Smooth muscle cell (in vitro differentiated cells): ENCODE measurements around the gene P2RX1. TPM values are rescaled to one million over a fixed set of nuclear protein-coding genes. Genes with fewer than 3 reads are reported as not detected.

ENCODE experiments used
- DNase-seq: peaks from one replicate; lab custom pipeline; 2025; ENCODE audit not compliant: unreplicated experiment; lab: John Stamatoyannopoulos, UW
- H2AFZ ChIP-seq: fragments of 200-600 bp; sonication (generic); 2 replicates; pipeline ENCODE4 v1.6.0; 2016; ENCODE audit warnings: antibody characterized with exemption, low read depth, mild to moderate bottlenecking
- H3F3A ChIP-seq: fragments of 200-600 bp; sonication (generic); 2 replicates; pipeline ENCODE4 v1.6.0; 2017; ENCODE audit warnings: antibody characterized with exemption, low read depth
- H3K27ac ChIP-seq: fragments of 200-600 bp; sonication (generic); 2 replicates; pipeline ENCODE4 v1.5.1; 2016; ENCODE audit warnings: low read depth, mild to moderate bottlenecking
- H3K27me3 ChIP-seq: fragments of 200-600 bp; sonication (generic); 2 replicates; pipeline ENCODE4 v1.6.1; 2016; ENCODE audit warnings: low read depth, mild to moderate bottlenecking
- H3K36me3 ChIP-seq: fragments of 200-600 bp; sonication (generic); 2 replicates; pipeline ENCODE4 v1.5.1; 2016; ENCODE audit warnings: low read depth
- H3K4me1 ChIP-seq: fragments of 200-600 bp; sonication (generic); 2 replicates; pipeline ENCODE4 v1.5.1; 2016; ENCODE audit warnings: low read depth
- H3K4me2 ChIP-seq: fragments of 200-600 bp; sonication (generic); 2 replicates; pipeline ENCODE4 v1.6.0; 2016; ENCODE audit warnings: mild to moderate bottlenecking
- H3K4me3 ChIP-seq: fragments of 200-600 bp; sonication (generic); 2 replicates; pipeline ENCODE4 v1.5.1; 2016; ENCODE audit warnings: mild to moderate bottlenecking
- H3K79me2 ChIP-seq: fragments of 200-600 bp; sonication (generic); 2 replicates; pipeline ENCODE4 v1.6.0; 2016; ENCODE audit warnings: low read depth, mild to moderate bottlenecking
- H3K9ac ChIP-seq: fragments of 200-600 bp; sonication (generic); 2 replicates; pipeline ENCODE4 v1.6.0; 2016; ENCODE audit warnings: low read depth
- H3K9me3 ChIP-seq: fragments of 200-600 bp; sonication (generic); replicated peaks from 2 replicates; pipeline ENCODE4 v1.5.1; 2016; ENCODE audit warnings: low read depth
- H4K20me1 ChIP-seq: fragments of 200-600 bp; sonication (generic); 2 replicates; pipeline ENCODE4 v1.6.0; 2016; ENCODE audit warnings: low read depth
- whole genome bisulfite sequencing: methylation state at CpG from one replicate; pipeline ENCODE4 v1.1.7; 2016; ENCODE audit warnings: low lambda C conversion rate; 5-methylcytosine and 5-hydroxymethylcytosine counted together
- polyA plus RNA-seq: library from polyadenylated mRNA; unstranded; fragments of >200 nt; fragmentation: Nextera tagmentation; extraction: Ambion mirVana; gene quantifications from 2 replicates; pipeline ENCODE4 v1.2.1, GENCODE V29; 2016
- total RNA-seq: library from RNA; depleted of rRNA; stranded (reverse); fragments of >200 nt; gene quantifications from 2 replicates; pipeline ENCODE4 v1.2.3, GENCODE V29; 2014
- TF ChIP-seq, protein P1 (sequence below): fragments of 200-600 bp; sonication (generic); IDR thresholded peaks from 2 replicates; pipeline ENCODE4 v1.5.1; 2017; ENCODE audit warnings: borderline replicate concordance, mild to moderate bottlenecking, antibody characterized with exemption; ENCODE audit not compliant: insufficient read depth, poor library complexity, severe bottlenecking

P2RX1 gene
- total and polyA plus RNA-seq, 2 experiments from 2014 or later, result 1.3 to 3.2 TPM

DNA sequence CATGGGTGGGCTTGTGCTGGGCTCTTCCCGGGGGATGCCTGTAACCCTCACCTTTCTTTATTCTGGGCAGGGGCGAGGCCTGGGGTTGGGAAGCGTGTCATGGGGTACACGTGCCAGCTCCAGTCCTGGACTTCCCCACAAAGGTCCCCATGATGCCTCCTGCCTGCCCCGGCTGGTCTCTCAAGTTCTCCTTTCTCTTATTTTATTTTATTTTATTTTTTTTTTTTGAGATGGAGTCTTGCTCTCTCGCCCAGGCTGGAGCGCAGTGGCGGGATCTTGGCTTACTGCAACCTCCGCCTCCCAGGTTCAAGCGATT, 39.4 kb upstream of the P2RX1 start:
- Histone ChIP-seq H3F3A (no peaks in the 10 kb centered on the region), H3K9ac (no peak overlapping the region), H3K4me2 (no peak overlapping the region), H4K20me1 (no peaks in the 10 kb centered on the region), H3K9me3 (no peaks in the 10 kb centered on the region), H2AFZ (no peak overlapping the region), H3K27me3 (no peaks in the 10 kb centered on the region), H3K4me1 (no peaks in the 10 kb centered on the region), H3K4me3 (no peak overlapping the region), H3K36me3 (no peaks in the 10 kb centered on the region), H3K27ac (no peak overlapping the region), H3K79me2 (no peaks in the 10 kb centered on the region)
- TF ChIP-seq, protein P1, sequence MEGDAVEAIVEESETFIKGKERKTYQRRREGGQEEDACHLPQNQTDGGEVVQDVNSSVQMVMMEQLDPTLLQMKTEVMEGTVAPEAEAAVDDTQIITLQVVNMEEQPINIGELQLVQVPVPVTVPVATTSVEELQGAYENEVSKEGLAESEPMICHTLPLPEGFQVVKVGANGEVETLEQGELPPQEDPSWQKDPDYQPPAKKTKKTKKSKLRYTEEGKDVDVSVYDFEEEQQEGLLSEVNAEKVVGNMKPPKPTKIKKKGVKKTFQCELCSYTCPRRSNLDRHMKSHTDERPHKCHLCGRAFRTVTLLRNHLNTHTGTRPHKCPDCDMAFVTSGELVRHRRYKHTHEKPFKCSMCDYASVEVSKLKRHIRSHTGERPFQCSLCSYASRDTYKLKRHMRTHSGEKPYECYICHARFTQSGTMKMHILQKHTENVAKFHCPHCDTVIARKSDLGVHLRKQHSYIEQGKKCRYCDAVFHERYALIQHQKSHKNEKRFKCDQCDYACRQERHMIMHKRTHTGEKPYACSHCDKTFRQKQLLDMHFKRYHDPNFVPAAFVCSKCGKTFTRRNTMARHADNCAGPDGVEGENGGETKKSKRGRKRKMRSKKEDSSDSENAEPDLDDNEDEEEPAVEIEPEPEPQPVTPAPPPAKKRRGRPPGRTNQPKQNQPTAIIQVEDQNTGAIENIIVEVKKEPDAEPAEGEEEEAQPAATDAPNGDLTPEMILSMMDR, result no peak
- no peak for DNase-seq
- WGBS, result 94% methylated on average over 10 of the region's 10 CpGs

DNA sequence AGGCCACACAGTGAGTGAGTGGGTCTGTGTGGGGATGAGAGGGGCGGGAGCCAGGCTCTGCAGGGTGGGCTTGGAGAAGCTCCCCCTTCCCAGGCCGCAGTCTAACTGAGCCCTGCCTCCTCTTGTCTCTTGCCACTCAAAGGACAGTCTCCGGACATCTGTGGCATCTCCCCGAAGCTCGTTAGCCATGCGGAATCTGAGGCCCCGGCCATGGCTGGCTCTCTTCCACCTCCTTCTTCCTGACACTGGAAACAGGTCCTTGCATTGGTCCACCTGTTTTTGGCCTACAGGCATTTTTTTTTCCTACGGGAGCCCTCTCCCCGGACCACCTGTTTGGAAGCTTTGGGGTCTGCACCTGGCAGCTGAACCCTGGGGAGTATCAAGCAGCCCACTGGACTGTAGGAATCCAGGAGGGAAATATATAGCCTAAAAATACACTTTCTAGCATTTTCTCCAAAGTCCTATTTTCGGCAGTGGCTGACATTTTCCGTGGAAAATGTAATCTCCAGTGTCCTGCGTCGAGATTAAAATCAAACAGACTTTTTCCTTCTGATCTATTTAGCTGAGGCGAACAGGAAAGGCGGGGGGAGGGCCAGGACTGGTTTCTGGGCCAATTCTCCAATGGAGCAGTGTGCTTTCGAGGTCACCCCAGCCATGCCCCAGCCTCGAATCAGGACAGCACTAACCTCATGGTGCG, 38.9 kb upstream of the P2RX1 start:
- TF ChIP-seq, protein P1, result no peak
- 81% methylated on average over 17 of the region's 18 CpGs for WGBS
- no peak overlapping the region for H3K4me2 ChIP-seq

DNA sequence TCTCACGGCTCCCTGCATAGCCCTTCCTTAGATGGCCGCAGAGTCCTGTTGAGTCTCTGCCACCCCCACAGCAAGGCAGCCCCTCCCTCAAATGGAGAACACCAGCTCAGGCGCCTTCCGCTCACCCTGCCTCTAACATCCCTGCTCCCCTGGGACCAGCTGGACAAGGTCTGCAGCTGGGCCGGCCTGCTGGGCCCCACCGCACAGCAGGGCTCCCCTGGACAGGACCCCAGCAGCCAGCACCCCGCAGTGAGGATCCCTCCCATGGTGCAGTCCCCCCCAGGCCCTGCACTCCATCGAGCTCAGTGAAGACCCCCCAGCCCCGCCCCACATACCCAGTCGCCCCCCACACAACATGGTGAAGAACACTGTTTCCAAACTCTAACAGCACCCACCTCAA, 37.8 kb upstream of the P2RX1 start:
- DNase-seq, result no peak
- Histone ChIP-seq H3K9ac (no peak overlapping the region), H3K79me2 (no peaks in the 10 kb centered on the region), H3F3A (no peaks in the 10 kb centered on the region), H3K4me2 (no peak overlapping the region), H4K20me1 (no peaks in the 10 kb centered on the region), H3K4me1 (no peaks in the 10 kb centered on the region), H3K27ac (no peak overlapping the region), H3K4me3 (no peak overlapping the region), H3K36me3 (no peaks in the 10 kb centered on the region), H3K9me3 (no peaks in the 10 kb centered on the region), H2AFZ (no peak overlapping the region), H3K27me3 (no peaks in the 10 kb centered on the region)
- TF ChIP-seq, protein P1, result no peak
- WGBS, result 91% methylated on average over 10 of the region's 10 CpGs

More for the DNA sequence above, 38.9 kb upstream of the P2RX1 start:
- no peaks in the 10 kb centered on the region for H4K20me1 ChIP-seq
- no peak overlapping the region for H3K9ac ChIP-seq
- H3K27me3 ChIP-seq, result no peaks in the 10 kb centered on the region
- no peaks in the 10 kb centered on the region for H3K4me1 ChIP-seq
- no peak overlapping the region for H3K27ac ChIP-seq
- DNase-seq, result no peak
- H2AFZ ChIP-seq, result no peak overlapping the region
- no peak overlapping the region for H3K4me3 ChIP-seq
- no peaks in the 10 kb centered on the region for H3K79me2 ChIP-seq
- H3K36me3 ChIP-seq, result no peaks in the 10 kb centered on the region
- H3K9me3 ChIP-seq, result no peaks in the 10 kb centered on the region
- no peaks in the 10 kb centered on the region for H3F3A ChIP-seq

DNA sequence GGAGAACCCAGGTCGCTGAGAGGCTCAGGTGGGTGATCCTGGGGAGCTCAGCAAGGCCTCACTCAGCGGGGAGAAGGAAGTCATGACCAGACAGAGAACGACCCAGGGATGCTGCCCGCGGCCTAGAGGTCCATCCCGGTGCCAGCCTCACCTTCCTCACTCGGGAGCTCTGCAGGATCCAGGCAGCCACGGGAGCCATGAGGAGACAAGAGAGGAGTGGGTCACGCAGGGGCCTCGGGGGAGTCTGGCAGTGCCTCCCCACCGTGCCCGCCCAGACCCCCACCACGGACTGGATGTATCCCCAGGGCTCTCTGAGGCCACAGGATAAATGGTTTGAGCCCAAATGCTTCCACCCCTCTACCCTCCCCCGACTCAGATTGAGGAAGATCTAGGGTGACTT, 37.3 kb upstream of the P2RX1 start:
- Histone ChIP-seq H4K20me1 (no peaks in the 10 kb centered on the region), H3K36me3 (no peaks in the 10 kb centered on the region), H3K9ac (no peak overlapping the region), H3K4me3 (no peak overlapping the region), H2AFZ (no peak overlapping the region), H3K4me1 (no peaks in the 10 kb centered on the region), H3K9me3 (no peaks in the 10 kb centered on the region), H3K27ac (no peak overlapping the region), H3K4me2 (no peak overlapping the region), H3K79me2 (no peaks in the 10 kb centered on the region), H3F3A (no peaks in the 10 kb centered on the region), H3K27me3 (no peaks in the 10 kb centered on the region)
- DNase-seq, result no peak
- TF ChIP-seq, protein P1, result no peak
- 98% methylated on average over 10 of the region's 14 CpGs for WGBS
